GM13976 (cell line): ENCODE results near the gene MYRIP.
A peak's percentile ranks its signal among the peaks of the same experiment; 100 is the strongest.

Experiments used
- DNase-seq: peaks from one replicate; pipeline ENCODE4 v3.0.0; 2012; ENCODE audit warnings: low spot score
- in situ Hi-C: fragments of 300-500 bp; cut with MboI; formaldehyde crosslinking; loops from one replicate; pipeline ENCODE4 v1.12.0; 2022; ENCODE audit warnings: low sequenced_read_pairs, mixed read lengths, inconsistent platforms; ENCODE audit not compliant: unreplicated experiment
- TF ChIP-seq, protein P1 (sequence below): IDR thresholded peaks from 2 replicates; pipeline ENCODE4 v1.5.1; 2012; ENCODE audit warnings: borderline replicate concordance, mild to moderate bottlenecking; ENCODE audit not compliant: insufficient read depth; ENCODE audit errors: extremely low read depth, missing control alignments, control extremely low read depth

Gene MYRIP

DNA sequence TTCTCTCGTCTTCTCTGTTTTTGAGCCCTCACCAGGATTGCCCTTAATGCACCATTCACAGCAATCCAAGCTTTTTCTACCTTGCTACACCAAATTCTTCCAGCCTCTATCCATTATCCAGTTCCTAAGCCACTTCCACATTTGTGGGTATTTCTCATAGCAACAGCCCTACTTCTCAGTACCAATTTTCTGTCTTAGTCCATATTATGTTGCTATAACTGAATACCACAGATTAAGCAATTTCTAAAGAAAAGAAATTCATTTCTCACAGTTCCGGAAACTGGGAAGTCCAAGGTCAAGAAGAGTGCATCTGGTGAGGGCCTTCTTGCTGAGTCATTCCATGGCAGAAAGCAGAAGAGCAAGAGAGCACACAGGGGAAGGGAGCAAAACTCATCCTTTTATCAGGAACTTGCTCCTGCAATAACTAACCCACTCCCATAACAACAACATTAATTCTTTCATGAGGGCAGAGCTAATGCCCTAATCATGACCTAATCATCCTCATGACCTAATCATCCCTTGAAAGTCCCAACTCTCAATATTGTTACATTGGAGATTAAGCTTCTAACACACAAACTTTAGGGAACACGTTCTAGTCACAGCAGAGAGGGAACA is 490.4 kb downstream of the MYRIP start:
- no peak for DNase-seq
- TF ChIP-seq, protein P1, sequence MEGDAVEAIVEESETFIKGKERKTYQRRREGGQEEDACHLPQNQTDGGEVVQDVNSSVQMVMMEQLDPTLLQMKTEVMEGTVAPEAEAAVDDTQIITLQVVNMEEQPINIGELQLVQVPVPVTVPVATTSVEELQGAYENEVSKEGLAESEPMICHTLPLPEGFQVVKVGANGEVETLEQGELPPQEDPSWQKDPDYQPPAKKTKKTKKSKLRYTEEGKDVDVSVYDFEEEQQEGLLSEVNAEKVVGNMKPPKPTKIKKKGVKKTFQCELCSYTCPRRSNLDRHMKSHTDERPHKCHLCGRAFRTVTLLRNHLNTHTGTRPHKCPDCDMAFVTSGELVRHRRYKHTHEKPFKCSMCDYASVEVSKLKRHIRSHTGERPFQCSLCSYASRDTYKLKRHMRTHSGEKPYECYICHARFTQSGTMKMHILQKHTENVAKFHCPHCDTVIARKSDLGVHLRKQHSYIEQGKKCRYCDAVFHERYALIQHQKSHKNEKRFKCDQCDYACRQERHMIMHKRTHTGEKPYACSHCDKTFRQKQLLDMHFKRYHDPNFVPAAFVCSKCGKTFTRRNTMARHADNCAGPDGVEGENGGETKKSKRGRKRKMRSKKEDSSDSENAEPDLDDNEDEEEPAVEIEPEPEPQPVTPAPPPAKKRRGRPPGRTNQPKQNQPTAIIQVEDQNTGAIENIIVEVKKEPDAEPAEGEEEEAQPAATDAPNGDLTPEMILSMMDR, result no peak
- in situ Hi-C loops, result no loop called here

DNA sequence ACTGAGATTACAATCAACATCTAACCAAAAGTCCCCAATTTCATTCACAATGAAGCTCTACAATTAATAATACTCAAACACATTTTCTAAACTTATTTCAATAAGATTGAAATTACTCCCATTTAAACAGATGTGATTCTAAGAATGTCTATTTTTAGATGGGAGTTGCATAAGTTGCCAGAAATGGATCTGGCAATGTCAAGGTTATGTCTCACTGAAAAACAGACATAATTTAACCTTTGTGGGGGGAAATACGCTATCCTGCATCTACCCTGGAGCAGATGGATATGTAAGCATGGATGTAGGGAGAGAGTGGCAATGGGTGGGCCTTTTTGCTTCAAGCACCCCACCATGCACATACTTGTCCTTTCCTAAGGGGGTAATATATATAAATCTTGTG is 493.4 kb downstream of the MYRIP start:
- DNase-seq, result no peak
- TF ChIP-seq, protein P1, result no peak
- in situ Hi-C loops, result no loop called here

DNA sequence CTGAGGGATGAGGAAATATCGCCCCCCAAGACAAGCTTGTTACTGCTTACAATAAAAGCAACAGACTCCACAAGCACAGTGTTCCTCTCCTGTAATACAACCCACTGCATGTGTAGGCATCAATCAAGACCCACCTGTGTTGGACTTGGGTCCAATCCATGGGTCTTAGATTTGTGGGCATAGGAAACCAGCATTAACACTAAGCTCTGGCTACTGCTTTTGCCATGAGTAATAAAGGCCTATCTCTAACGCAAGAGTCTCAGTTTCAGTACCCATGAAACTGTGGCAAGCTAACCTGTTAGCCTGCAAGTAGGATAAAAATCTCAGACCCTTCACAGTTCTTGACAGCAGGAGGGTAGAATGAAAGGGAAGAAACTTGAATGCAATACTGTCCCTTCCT is 494.9 kb downstream of the MYRIP start:
- TF ChIP-seq, protein P1, result no peak

DNA sequence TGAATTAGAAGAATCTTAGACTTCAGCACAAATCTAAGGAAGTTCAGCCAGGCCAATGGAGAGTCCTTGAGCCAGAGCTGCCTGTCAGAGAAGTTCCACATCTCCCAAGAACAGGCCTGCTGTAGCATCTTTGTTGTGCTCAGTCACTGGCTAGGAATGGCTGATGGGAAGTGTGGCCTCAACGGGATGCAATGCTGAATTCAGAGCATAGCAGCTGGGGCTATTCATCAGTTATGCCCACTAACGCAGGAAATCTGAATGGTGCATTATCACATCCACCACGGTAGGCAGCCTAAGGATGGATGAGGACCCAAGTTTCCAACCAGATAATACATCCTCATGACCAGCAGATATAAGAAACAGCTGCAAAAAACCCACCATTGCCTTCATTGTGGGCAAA is 496.9 kb downstream of the MYRIP start:
- DNase-seq, result no peak
- in situ Hi-C loops, result no loop called here
- TF ChIP-seq, protein P1, result no peak

More for the DNA sequence above, 494.9 kb downstream of the MYRIP start:
- in situ Hi-C loops, result no loop called here
- no peak for DNase-seq

DNA sequence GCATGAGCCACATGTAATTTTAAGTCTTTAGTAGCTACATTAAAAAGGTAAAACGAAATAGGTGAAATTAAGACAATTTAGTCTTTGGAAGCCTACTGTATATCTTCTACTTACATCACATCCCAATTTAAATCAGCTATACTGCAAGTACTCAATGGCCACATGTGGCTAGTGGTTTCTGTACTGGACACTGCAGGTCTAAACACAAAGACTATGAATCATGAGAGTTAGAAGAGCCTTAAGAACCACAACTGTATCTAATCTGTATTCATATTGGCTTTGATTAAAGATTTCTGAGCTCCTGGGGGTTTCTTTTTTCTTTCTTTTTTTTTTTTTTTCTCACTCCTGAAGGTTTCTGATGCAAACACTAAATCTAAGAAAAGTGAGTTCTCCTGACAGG is 497.8 kb downstream of the MYRIP start:
- in situ Hi-C loops, result no loop called here
- TF ChIP-seq, protein P1, result no peak
- DNase-seq, result no peak

DNA sequence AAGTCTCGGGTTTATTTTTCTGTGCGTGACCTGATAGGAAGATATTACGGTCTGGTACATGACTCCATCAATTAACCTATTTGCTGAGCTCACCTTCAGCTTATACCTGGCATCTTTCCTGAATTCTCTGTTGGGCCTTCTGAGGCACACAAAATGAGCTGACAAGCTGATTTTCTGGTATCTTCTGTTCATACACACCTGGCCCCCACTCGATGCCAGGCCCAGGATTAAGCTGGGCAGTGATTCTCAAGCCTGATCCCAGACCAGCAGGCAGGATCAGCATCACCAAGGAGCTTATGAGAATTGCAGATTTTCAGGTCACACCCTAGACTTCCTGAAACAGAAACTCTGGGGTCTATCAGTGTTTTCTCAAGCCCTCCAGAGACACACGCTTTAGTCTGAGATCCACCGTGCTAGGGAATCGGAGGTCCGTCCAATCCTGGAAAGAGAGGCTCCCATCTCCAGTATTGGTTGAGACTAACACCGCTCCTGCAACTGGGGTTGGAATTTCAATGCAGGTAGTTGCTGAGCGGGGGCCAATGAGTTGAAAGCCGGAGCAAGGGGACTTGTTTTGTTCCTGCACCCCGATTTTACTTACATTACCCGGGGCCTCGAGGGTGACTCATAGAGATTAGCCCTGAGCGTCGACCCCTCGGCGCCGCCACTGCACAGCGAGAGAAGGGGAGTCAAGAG is 499.5 kb downstream of the MYRIP start:
- TF ChIP-seq, protein P1, result no peak
- DNase-seq, result peak; percentile 13
- in situ Hi-C loops, result no loop called here
